Measurements from ENCODE around the gene CLPX.

DNA sequence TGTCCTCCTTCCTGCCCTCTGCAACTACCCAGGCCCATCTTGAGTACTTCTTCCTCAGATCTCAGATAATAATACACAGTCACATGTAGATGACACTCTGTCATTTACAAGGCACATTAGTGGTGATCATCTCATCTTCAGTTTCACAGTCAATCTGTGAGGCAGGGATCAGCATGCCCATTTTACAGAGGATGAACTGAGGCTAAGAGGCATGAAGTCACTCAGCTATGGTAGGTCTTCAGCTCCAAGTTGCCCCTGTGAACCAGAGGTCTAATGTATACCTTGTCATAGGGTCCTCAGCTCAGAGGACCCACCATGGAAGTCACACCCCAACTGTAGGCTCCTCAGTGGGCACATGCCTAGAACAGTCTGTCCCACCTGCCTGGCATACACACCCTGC is 30.4 kb upstream of the CLPX start:
- TF ChIP-seq, protein P1, sequence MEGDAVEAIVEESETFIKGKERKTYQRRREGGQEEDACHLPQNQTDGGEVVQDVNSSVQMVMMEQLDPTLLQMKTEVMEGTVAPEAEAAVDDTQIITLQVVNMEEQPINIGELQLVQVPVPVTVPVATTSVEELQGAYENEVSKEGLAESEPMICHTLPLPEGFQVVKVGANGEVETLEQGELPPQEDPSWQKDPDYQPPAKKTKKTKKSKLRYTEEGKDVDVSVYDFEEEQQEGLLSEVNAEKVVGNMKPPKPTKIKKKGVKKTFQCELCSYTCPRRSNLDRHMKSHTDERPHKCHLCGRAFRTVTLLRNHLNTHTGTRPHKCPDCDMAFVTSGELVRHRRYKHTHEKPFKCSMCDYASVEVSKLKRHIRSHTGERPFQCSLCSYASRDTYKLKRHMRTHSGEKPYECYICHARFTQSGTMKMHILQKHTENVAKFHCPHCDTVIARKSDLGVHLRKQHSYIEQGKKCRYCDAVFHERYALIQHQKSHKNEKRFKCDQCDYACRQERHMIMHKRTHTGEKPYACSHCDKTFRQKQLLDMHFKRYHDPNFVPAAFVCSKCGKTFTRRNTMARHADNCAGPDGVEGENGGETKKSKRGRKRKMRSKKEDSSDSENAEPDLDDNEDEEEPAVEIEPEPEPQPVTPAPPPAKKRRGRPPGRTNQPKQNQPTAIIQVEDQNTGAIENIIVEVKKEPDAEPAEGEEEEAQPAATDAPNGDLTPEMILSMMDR (IDR thresholded peaks at IDR 0.05): no peak
- TF ChIP-seq POLR2A (IDR thresholded peaks at IDR 0.05): no peak
